Right cardiac atrium (tissue), 5 donors: ENCODE results near the gene COP1. TPM values are rescaled to one million over a fixed set of nuclear protein-coding genes. Genes with fewer than 3 reads are reported as not detected.
A peak's percentile ranks its signal among the peaks of the same experiment; 100 is the strongest.
"Not testable (repeated sequence)": the region's sequence is repeated elsewhere in the genome, so short reads cannot be mapped to it uniquely, and the experiment has no call there.

Experiments used
- ATAC-seq, 2 donors: fragments of 200-7000 bp; cut with Tn5 transposase; one replicate each; pipeline versions ENCODE4 v1.8.0 to v1.9.1; 2020; ENCODE audit warnings: moderate library complexity in 2 of 2, mild to moderate bottlenecking in 1 of 2
- DNase-seq, 3 donors: peaks; one replicate each; pipeline ENCODE4 v3.0.0-alpha.2; 2020
- H3K27ac ChIP-seq: one replicate; pipeline ENCODE4 v1.5.1; 2013; ENCODE audit warnings: mild to moderate bottlenecking, low read length, control low read depth, moderate library complexity
- H3K27me3 ChIP-seq: one replicate; pipeline ENCODE4 v1.6.1; 2013; ENCODE audit not compliant: control insufficient read depth, insufficient read depth
- H3K4me1 ChIP-seq: one replicate; pipeline ENCODE4 v1.6.1; 2013; ENCODE audit warnings: low read length; ENCODE audit not compliant: control insufficient read depth, insufficient read depth
- H3K4me3 ChIP-seq: one replicate; pipeline ENCODE4 v1.5.1; 2013; ENCODE audit warnings: low read length, control low read depth
- H3K9me3 ChIP-seq: one replicate; pipeline ENCODE4 v1.6.1; 2013; ENCODE audit warnings: low read length; ENCODE audit not compliant: control insufficient read depth
- WGBS: extraction: QIAGEN DNeasy Blood & Tissue Kit; methylation state at CpG from one replicate; pipeline ENCODE4 v1.1.7; 2013; 5-methylcytosine and 5-hydroxymethylcytosine counted together
- intact Hi-C, 4 donors: fragments of 100-400 bp; cut with DNase I; formaldehyde crosslinking; loops; one replicate each; pipeline versions ENCODE4 v1.11.0 to v1.14.0; 2022 to 2023
- polyA plus RNA-seq: library from polyadenylated mRNA; stranded (reverse); fragments of 200-250 nt; gene quantifications from one replicate; pipeline ENCODE4 v1.2.3, GENCODE V29; 2013
- total RNA-seq, 4 donors: library from RNA; stranded (reverse); fragmentation: NEBNext Ultra II Directional; extraction: Animal tissue kit (Norgen Biotek cat#: 25700); gene quantifications; one replicate each; pipeline ENCODE4 v1.2.1, GENCODE V29; 2021
- donor health status: healthy with polysubstance abuse.
- donor health status: DM: no; HTN: yes; CAD: no.
- donor health status: DM: no; HTN: no; CAD: no.
- donor health status: DM: no; HTN: yes; CAD: no; lungs with severe emphysema.
- donor health status: DM: yes; HTN: yes; CAD: no.

The COP1 gene
- total and polyA plus RNA-seq, 5 donors: 23.1 to 26.0 (median 23.3) TPM

- ATAC-seq (no peak), DNase-seq (no peak)
- WGBS: 68% methylated on average over 8 of the region's 8 CpGs
- Histone ChIP-seq H3K27me3 (no peaks in the 10 kb centered on the region), H3K4me1 (no peaks in the 10 kb centered on the region), H3K4me3 (no peak overlapping the region), H3K9me3 (no peaks in the 10 kb centered on the region), H3K27ac (no peak overlapping the region)
- intact Hi-C loops: no loop called here
Measured at GRCh38 chr1:176220100-176220689, 13.1 kb upstream of the COP1 start.

- Histone ChIP-seq H3K9me3 (no peaks in the 10 kb centered on the region), H3K27ac (no peak overlapping the region), H3K4me1 (no peaks in the 10 kb centered on the region), H3K27me3 (no peaks in the 10 kb centered on the region), H3K4me3 (no peak overlapping the region)
- intact Hi-C loops: no loop called here
- ATAC-seq (no peak), DNase-seq (no peak)
Measured at GRCh38 chr1:176217461-176218099, 10.5 kb upstream of the COP1 start.

GRCh38 chr1:176216031-176216430 lies 8.9 kb upstream of the COP1 start:
- DNase-seq (no peak), ATAC-seq (no peak)
- Histone ChIP-seq H3K4me1 (no peaks in the 10 kb centered on the region), H3K27ac (no peak overlapping the region), H3K9me3 (no peaks in the 10 kb centered on the region), H3K4me3 (no peak overlapping the region), H3K27me3 (no peaks in the 10 kb centered on the region)
- intact Hi-C loops: no loop called here
- 39% methylated on average over 1 of the region's 1 CpG for WGBS

DNA sequence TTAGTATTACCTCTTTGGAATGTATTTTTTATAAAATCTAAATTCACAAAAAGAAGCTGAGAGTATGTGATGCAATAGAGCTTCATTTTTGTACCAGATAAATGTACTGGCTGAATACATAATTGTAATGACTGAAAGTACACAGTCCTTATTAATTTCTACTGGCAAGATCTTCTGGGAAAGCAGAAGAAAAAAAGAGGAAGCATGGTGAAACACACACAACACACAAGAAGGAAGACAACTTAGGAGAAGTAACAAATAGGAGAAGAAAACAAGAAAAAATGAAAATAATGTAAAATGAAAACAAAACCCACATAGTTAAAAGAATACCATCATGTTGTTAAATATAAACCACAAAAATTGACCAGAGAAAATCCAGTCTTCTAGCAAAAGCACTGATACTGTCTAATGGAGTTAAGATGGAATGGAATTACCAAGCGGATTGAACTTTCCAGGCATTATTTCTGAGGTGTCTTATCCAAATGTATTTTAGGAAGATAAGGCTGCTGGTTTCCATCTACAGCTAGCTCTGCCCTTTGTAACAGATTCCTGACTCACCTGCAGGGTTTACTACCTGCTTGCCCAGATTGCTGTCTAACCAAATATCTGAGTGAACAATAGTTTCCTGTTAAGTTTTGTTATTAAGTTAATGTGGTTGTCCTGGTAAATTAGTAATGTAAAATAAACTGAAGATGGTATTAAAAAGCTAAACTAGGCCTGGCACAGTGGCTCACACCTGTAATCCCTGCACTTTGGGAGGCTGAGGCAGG lies 4.5 kb upstream of the COP1 start:
- ATAC-seq (no peak), DNase-seq (no peak)
- Histone ChIP-seq H3K27me3 (no peaks in the 10 kb centered on the region), H3K9me3 (no peaks in the 10 kb centered on the region), H3K4me3 (no peak overlapping the region), H3K27ac (no peak overlapping the region), H3K4me1 (peaks cover 3% of the 10 kb centered on the region)
- WGBS: 82% methylated on average over 1 of the region's 1 CpG
- intact Hi-C loops: no loop called here

DNA sequence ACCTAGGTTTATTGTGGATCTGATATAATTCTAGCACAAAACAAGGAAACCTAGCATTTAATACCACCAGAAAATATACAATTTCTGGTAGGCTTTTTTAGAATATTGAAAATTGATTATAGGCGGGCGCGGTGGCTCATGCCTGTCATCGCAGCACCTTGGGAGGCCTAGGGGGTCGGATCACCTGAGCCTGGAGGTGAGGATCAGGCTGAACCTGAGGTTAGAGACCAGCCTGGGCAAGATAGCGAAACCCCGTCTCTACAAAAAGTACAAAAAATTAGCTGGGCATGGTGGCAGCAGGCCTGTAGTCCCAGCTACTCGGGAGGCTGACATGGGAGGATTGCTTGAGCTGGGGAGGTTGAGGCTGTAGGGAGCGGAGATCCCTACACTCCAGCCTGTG lies 948 bp upstream of the COP1 start:
- ATAC-seq (no peak), DNase-seq (peak in 1 of 3 donors; percentile 44)
- H3K27ac ChIP-seq: no peak overlapping the region
- WGBS: 59% methylated on average over 9 of the region's 9 CpGs
- H3K27me3 ChIP-seq: no peaks in the 10 kb centered on the region
- no peaks in the 10 kb centered on the region for H3K9me3 ChIP-seq
- H3K4me3 ChIP-seq: peak overlapping the region; percentile 90
- H3K4me1 ChIP-seq: peaks cover 3% of the 10 kb centered on the region
- intact Hi-C loops: no loop called here

GRCh38 chr1:176206006-176206960 lies 803 bp downstream of the COP1 start:
- Histone ChIP-seq H3K4me1 (peaks cover 3% of the 10 kb centered on the region), H3K27ac (peak overlapping the region; percentile 97), H3K9me3 (no peaks in the 10 kb centered on the region), H3K4me3 (peak overlapping the region; percentile 90), H3K27me3 (no peaks in the 10 kb centered on the region)
- ATAC-seq (peak; percentile 64 to 67), DNase-seq (peak; percentile 40 to 76 (median 75))
- intact Hi-C loops: no loop called here
- WGBS: under 1% methylated on average over 58 of the region's 58 CpGs

DNA sequence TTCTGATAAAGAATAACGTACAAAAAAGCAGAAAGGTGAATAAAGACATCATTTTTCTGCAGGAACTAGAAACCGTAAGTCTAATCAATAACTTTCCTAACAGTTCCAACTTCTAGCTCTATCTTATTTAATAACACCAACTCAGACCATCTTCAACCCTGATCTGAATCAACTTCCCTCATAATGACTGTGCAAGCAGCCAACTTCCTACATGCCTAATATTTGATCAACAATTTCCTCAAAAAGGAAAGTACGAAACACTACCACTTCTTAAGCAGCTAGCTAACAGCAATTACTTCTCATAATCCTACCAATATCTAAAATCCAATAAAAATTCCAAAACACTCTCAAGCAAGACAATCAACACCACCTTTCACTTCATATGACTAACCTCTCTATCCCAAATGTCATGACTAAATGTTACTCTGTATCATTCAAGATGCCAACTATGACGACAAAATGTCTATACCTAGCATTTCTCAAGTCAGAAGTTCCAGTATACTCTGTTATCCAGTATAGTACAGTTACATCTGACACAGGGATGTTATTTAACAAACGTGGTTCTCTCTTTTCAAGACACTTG lies 1.7 kb downstream of the COP1 start:
- ATAC-seq (no peak), DNase-seq (no peak)
- WGBS: 30% methylated on average over 5 of the region's 5 CpGs
- peaks cover 3% of the 10 kb centered on the region for H3K4me1 ChIP-seq
- no peaks in the 10 kb centered on the region for H3K27me3 ChIP-seq
- H3K27ac ChIP-seq: no peak overlapping the region
- no peaks in the 10 kb centered on the region for H3K9me3 ChIP-seq
- intact Hi-C loops: no loop called here
- H3K4me3 ChIP-seq: peak overlapping the region; percentile 90

DNA sequence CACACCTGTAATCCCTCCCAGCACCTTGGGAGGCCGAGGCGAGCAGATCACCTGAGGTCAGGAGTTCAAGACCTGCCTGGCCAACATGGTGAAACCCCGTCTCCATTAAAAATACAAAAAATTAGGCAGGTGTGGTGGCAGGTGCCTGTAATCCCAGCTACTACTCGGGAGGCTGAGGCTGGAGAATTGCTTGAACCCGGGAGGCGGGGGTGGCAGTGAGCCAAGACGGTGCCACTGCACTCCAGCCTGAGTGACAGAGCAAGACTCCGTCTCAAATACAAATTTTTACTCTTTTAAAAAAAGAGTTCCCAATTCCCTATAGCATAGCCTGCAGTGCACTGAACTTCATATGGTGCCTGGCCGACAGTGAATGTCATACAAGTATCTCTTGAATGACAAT lies 2.4 kb downstream of the COP1 start:
- H3K4me3 ChIP-seq, H3K9me3 ChIP-seq, intact Hi-C loops, H3K4me1 ChIP-seq, ATAC-seq, H3K27me3 ChIP-seq, H3K27ac ChIP-seq: not testable (repeated sequence)
- WGBS: 71% methylated on average over 9 of the region's 9 CpGs
- DNase-seq: peak in 1 of 3 donors; percentile 46

- 58% methylated on average over 4 of the region's 4 CpGs for WGBS
- no peak overlapping the region for H3K4me3 ChIP-seq
- no peaks in the 10 kb centered on the region for H3K9me3 ChIP-seq
- no peaks in the 10 kb centered on the region for H3K27me3 ChIP-seq
- no peak for ATAC-seq
- intact Hi-C loops: no loop called here
- no peak for DNase-seq
- H3K27ac ChIP-seq: no peak overlapping the region
- H3K4me1 ChIP-seq: peaks cover 3% of the 10 kb centered on the region
Measured at GRCh38 chr1:176203735-176204134, 3.4 kb downstream of the COP1 start.

DNA sequence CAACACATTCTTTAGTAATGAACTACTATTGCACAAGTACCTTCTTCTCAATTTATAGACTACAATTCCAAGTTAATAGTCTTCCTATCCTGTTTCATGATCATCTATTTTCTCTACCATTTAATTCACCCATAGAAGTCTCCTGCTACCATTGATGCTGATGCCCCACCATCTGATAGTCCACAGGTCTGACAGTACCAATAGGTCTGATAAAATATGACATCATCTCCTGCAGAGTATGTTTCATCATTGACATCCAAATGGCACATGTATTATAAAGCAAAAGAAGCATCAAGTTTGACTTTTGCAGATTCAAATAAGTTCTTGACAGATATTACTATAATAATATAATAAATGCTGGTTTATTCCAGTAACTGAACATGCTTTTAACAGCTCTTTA lies 5.5 kb downstream of the COP1 start:
- peaks cover under 1% of the 10 kb centered on the region for H3K4me1 ChIP-seq
- no peaks in the 10 kb centered on the region for H3K27me3 ChIP-seq
- no peak for DNase-seq
- no peak for ATAC-seq
- intact Hi-C loops: no loop called here
- no peak overlapping the region for H3K4me3 ChIP-seq
- H3K27ac ChIP-seq: no peak overlapping the region
- H3K9me3 ChIP-seq: no peaks in the 10 kb centered on the region
